ENCODE measurements around the gene ADAMTSL3.
"Not testable (repeated sequence)": the region's sequence is repeated elsewhere in the genome, so short reads cannot be mapped to it uniquely, and the experiment has no call there.

ADAMTSL3 gene

DNA sequence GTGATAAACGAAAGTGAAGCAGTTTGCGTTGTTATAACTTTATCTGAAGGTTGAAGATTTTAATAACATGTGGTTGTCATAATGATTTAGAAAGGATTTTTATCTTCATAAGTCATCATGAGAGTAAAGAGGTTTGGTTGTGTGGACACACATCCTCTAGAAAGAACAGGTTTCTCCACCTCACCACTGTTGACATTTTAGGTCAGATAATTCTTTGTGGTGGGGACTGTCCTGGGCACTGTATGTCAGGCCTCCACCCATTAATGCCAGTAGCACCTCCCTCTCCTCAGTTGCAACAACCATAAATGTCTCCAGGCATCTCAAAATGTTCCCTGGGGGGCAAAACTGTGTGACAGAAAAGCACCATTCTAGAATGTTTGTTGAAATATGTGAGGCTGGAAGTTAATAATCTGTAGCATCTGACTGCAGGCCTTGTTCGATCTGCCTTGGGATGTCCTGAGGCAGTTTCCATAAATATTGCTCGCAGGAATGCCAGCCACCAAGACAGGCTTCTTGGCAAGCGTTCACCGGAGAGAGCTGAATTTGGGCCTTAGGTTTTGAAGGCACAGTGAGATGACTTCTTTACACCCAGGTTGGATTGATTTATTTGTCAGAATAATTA lies 100.1 kb downstream of the ADAMTSL3 start:
- DNase-seq (ENCODE audit: low read depth in 2 of 2), result no peak

DNA sequence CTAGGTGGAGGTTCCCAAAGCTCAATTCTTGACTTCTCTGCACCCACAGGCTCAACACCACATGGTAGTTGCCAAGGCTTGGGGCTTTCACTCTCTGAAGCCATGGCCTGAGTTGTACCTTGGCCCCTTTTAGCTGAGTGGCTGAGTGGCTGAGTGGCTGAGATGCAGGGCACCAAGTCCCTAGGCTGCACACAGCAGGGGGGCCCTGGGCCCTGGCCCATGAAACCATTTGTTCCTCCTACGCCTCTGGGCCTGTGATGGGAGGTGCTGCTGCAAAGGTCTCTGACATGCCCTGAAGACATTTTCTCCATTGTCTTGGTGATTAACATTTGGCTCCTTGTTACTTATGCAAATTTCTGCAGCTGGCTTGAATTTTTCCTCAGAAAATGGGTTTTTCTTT lies 103.4 kb downstream of the ADAMTSL3 start:
- DNase-seq (ENCODE audit: low read depth in 2 of 2), result not testable (repeated sequence)

DNA sequence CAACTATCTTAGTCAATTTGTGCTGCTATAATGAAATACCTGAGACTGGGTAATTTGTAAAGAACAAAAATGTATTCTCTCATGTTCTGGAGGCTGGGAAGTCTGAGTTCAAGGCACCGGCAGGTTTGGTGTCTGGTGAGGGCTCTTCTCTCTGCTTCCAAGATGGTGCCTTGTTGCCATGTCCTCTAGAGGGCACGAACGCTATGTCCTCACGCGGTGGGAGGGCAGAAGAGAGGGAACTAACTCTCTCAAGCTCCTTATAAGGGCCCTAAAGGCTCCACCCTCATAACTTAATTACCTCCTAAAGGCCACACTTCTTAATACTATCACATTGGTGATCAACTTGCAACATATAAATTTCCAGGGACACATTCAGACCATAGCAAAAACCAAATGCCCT lies 108.4 kb downstream of the ADAMTSL3 start:
- no peak for DNase-seq (ENCODE audit: low read depth in 2 of 2)

DNA sequence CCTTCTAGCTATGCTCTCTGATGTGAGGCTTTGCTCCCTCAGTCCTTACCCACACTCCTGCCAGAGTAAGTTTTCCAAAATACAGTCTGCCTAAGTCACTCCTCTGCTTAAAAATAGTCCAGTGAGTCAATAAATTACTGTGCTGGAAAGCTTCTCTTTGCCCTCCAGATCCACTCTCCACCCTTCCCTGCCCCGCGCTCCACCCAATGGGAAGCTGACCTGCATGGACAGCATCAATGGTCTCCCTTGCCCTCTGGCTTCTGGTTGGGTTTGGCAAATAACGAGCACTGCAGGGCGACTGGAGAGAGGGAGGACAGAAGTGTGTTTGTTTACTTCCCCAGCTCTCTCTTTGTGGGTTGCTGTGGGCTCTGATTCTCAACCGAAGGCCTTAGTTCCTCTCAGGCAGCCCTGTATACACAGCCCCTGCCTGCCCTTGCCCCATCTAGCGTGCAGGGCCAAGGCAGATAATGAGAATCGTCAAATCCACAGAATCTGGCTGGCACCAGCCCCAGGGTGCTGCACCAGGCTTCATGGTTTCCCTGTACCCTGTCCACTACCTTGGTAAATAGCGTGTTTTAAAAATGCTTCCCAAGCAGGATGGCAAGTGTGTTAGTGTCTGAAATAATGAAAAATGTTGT lies 110.4 kb downstream of the ADAMTSL3 start:
- DNase-seq (ENCODE audit: low read depth in 2 of 2), result no peak

DNA sequence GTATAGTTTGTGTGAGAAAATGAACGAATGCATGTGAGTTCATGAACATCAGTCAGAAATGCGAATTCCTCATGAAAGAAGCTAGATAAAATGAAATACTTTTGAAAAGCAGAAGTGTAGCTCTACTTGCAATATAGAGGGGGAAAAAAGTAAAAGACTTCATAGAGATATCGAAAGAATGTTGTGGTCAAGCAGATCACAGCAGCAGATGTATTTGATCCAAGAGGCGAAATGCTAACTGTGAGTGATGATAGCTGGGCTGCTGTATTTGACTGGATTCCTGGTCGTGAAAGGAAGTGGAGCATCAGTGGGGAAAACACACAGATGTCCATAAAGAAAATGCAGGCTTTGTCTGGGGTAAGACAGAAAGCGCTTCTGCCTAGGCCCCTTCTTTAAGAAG lies 112.4 kb downstream of the ADAMTSL3 start:
- DNase-seq (ENCODE audit: low read depth in 2 of 2), result no peak

DNA sequence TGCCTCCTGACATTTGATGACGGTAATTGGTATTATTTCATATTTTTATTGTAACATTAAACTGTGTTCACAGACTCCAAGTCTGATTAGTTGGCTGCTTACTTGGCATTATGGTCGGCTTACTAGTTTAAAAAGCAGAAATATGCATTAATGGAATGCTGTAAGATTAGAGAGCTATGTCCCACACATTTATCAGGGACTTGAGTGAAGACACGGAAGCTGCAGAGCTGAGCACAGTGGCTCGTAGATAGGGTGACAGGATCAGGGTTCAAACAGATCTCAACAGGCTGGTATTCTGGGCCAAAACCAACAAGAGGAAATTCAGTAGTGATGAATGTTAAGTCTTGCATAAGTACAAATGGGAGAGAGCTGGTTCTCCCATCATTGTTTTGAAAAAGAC lies 113.8 kb downstream of the ADAMTSL3 start:
- DNase-seq (ENCODE audit: low read depth in 2 of 2), result no peak

DNA sequence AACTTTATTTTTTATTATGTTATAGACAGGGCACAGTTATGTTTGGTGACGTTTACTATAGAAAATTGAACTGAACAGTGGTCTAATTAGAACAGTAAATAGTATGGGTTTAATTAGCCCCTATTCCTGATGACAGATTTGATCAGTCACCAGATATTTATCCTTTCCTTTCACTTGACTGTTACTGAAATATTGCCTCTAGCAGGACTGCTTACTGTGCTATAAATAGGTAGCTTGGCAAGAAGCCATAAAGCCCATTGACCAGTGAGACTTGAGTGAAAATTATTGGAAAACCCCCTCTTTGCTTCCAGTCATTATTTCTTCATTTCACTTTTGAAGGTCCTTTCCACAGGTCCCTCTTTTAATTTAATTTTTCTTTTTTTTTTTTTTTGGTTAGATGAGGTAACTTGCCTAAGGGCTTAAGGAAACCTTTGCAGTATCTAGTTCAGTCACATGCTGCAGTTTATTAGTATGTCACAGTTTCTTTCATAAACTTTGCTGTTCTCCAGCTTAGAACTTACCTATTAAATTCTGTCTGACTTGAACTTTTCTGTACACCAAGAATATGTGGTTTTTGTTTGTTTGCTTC lies 115.6 kb downstream of the ADAMTSL3 start:
- DNase-seq (ENCODE audit: low read depth in 2 of 2), result no peak

DNA sequence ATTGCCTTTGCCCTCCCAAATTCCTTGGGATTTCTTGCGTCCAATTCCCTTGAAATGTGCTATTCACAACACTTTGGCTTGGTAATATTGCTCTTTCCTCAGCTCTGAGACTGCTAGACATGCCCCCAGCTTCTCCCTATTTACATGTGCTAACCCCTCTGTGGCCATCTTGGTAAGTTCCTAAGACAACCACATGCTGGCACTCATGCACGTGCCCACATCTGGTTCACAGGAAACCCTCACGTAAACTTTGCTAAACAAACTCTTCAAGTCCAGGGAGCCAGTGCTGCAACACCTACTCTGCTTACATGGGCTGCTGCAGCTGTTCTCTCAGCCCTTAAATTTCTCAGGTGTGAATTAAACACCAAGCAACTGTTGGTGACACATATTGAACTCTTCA lies 121.8 kb downstream of the ADAMTSL3 start:
- DNase-seq (ENCODE audit: low read depth in 2 of 2), result no peak

DNA sequence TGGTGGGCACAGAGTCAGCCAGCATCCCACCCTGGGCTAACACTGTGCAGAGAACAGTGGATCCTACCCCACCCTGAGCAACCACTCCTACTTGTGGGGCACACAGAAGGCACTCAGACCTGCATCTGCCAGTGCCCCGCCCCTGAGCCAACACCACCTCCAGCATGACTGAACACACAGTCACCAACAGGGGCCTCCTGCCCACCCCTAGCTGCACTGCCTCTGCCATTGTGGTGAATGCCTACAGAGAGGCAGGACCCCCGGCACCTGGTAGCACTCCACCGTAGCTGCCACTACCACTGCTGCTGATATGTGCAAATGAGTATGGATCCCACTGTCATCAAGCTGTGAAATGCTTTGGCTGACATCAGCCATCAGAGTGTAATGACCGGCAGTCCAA lies 123.1 kb downstream of the ADAMTSL3 start:
- no peak for DNase-seq (ENCODE audit: low read depth in 2 of 2)

DNA sequence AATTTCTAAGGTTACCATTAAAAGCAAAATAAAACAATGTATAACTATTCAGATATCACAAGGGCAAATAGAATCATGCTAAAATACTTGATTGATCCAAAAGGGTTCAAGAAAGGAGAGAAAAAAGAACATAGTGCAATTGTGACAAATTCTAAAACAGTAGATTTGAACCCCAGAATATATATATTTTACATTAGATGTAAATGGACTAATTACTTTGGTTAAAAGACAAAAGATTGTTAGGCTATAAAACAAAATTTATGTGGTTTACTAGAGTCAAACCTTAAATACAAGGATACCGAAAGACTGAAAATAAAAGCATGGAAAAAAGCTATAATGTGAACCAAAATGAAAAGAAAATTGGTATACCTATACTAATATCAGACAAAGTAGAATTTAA lies 129.3 kb downstream of the ADAMTSL3 start:
- DNase-seq (ENCODE audit: low read depth in 2 of 2), result no peak

DNA sequence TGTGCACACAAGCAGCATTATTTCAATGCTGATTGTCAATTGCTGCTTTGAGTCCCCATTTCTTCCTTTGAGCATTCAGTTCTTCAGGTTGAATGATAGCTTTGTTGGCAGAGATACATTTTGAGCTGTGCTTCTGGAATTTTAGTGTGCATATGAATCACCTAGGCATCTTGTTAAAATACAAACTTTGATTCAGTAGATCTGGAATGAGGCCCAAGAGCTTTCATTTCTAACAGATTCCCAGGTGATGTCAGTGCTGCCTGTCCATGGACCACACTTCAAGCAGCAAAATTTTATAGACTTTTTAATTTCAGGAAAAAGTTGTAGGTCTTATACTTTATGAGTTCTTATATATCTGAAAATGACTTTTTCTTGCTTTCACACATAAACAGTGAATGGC lies 131.1 kb downstream of the ADAMTSL3 start:
- DNase-seq (ENCODE audit: low read depth in 2 of 2), result no peak

DNA sequence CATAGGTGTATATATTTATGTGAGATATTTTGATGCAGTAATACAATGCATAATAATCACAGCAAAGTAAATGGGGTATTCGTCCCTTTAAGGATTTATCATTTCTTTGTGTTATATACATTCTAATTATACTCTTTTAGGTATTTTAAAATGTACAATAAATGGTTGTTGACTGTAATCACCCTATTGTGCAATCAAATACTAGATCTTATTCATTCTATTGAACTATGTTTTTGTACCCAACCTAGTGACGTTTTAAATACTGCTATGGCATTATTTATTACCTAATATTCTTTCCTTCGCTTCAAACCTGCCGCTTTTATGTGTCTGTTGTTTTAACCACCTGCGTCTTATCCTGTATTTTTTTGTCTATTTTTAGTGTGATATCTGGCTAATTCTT lies 132.4 kb downstream of the ADAMTSL3 start:
- no peak for DNase-seq (ENCODE audit: low read depth in 2 of 2)

DNA sequence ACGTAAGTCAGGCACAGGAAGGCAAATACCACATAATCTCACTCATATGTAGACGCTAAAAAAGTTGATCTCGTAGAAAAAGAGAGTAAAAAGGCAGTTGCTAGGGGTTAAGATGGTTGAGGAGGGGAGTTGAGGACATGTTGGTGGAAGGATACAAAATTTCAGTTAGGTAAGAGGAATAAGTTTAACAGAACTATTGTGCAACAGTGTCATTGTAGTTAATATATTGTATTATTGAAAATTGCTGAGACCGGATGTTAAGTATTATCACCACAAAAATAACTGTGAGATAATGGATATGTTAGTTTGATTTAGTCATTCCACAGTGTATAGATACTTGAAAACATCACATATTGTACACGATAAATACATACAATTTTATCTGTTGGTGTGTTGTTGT lies 139.1 kb downstream of the ADAMTSL3 start:
- no peak for DNase-seq (ENCODE audit: low read depth in 2 of 2)

DNA sequence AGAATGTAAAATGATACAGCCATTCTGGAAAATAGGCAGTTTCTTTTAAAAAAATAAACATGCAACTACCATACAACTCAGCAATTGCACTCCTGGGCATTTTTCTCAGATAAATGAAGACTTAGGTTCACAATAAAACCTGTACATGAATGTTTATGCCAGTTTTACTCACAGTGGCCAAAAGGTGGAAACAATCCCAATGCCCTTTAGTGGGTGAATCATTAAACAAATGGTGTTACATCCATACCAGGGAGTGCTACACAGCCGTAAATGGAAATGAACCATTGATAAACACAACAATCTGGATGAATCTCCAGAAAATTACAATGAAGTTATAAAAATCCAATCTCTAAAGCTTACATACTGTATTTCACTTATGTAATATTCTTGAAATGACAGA lies 140.3 kb downstream of the ADAMTSL3 start:
- DNase-seq (ENCODE audit: low read depth in 2 of 2), result no peak

DNA sequence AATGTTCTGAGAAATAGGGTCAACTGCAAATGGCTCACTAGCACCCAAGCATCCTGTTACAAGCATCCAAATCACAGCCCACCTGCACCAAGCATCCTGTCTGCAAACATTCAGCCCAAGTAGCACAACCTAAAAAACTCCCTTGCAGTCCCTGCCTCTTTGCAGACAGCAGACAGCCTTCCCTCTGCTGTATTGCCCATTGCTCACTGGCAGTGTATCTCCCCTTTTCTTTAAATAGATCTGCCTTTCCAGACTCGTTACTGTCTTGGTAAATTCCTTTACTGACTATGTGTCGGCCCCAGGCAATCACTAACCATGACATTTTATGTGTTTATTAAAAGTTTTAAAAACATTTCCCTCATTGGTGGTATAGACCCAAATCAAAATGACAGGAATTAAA lies 155.4 kb downstream of the ADAMTSL3 start:
- no peak for DNase-seq (ENCODE audit: low read depth in 2 of 2)

DNA sequence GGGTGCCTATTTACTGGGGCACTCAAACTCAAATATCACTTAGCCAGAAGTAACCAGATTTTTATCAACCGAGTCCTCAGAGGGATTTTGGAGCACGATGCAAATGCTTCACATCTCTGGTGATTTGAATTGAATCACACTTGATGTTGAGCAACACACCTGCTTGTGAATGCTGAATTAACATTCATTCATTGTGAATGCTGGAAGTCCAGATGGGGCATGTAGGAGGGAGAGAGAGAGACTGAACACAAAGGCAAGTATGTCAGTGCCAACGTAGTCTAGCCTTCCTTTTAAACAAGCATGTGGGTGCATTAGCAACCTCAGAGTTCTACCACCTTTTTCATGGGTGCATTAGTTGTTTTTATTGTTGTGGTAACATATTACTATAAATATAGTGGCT lies 156.2 kb downstream of the ADAMTSL3 start:
- DNase-seq (ENCODE audit: low read depth in 2 of 2), result no peak

DNA sequence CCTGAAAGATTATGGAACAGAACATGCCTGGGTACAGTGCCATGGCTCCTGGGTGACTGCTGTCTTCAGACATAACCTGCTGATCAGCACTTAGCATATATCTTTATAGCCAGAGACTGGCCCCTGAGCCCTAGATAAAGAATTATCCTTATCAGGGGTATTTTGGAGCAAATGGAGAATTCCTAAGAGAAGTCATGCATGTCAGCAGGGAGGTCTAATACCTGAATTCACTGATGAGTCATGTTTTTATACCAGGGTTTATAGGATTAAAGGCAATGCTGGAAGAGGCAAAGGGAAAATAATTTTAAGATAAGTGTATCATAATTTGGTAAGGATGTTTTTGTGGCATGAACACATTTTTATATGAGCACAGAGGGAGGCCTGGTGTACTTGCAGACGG lies 159.8 kb downstream of the ADAMTSL3 start:
- no peak for DNase-seq (ENCODE audit: low read depth in 2 of 2)

DNA sequence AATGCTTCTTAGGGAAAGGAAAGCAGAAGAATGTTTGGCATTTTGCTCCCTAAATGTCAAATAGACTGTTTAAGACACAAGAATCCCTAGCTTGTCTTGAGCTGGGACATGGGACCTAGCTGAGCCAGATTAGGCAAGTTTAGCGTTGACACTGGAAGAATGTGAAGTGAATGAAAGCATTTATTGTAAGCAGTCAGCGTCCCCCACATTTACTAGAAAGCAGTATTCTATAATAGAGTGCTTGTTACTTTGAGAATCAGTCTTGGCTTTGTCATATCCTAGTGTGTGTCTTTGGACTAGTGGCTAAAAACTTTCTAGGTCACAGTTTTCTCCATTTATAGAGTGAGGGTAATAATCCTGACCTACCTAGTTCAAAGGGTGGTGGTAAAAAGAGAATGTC lies 161.6 kb downstream of the ADAMTSL3 start:
- no peak for DNase-seq (ENCODE audit: low read depth in 2 of 2)

DNA sequence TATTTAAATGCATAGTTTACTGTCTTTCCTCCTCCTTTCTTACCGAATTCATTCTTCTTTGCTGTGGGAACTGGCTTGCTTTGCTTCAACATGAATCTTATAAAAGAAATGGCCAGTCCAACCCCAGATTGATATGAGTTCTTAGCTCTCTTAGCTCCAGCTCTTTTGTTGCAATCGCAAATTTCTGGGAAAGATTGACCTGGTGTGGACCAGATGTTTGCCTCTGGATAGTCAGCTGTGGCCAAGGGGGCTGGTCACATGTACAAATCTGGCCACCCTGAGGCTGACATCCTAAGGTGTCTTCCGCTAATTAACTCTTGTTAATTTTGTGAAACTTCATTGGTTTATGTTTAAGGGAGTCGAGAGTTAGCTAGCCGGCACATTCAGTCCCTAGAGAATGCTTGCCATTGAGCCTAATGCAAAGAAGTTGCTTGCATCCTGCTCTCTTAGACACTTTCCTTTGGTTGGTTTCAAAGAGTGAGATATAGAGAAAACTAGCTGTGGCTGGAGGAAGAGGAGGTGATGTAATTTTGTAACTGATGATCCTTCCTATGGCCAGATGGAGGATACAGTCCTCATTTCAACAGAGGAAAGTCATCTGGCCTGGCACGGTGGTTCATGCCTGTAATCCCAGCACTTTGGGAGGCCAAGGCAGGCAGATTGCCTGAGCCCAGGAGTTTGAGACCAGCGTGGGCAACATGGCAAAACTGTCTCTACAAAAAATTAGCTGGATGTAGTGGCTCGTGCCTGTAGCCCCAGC lies 162.4 kb downstream of the ADAMTSL3 start:
- no peak for DNase-seq (ENCODE audit: low read depth in 2 of 2)

DNA sequence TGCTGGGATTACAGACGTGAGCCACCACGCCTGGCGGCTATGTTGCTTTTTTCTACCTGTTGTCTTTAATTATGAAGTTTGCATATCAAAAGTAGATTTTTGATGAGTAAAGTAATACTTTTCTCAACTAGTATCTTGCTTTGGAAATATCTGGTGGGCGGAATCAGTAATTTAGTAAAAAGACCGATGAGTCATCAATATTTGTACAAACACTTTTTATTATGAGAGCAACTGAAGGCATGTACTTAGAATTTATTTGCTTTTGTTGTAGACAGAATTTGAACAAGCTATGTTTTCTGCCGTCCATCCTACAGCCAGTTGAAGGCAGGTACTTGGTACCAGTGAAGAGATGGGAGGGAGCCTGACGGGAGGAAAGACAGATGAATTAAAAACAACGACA lies 164.7 kb downstream of the ADAMTSL3 start:
- DNase-seq (ENCODE audit: low read depth in 2 of 2), result no peak

DNA sequence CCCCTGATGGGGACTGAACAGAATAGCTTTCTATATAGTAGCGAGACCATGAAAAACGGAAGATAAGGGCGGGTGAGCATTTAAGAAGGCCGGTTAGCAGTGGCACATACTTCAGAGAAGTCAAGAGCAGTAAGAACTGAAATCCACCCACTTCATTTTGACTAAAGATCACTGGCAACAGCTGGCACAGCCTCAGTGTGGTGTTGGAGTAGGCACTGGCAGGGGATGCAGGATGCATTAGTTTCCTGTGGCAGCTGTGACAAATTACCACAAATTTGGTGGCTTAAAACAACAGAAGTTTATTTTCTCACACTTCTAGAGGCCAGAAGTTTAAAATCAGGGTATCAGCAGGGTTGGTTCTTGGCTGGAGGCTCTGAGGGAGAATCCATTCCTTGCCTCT lies 176.5 kb downstream of the ADAMTSL3 start:
- DNase-seq (ENCODE audit: low read depth in 2 of 2), result no peak

DNA sequence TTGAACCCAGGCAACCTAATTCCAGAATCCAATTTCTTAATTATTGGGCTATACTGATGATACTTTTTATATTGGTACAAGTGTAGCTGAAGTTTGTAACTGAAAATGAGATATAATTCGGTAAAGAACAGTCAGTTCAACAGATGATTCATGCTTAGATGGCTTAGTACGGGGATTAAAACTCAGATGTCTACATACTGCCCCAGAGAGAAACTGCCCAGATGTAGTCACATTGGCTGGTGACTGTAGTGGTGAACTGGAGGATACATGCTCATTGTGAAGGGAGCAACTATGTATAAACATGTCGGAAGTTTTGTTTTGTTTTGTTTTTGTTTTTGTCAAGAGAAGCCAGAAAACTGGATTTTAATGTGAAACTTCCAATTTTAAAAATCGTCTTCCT lies 179.6 kb downstream of the ADAMTSL3 start:
- DNase-seq (ENCODE audit: low read depth in 2 of 2), result no peak

DNA sequence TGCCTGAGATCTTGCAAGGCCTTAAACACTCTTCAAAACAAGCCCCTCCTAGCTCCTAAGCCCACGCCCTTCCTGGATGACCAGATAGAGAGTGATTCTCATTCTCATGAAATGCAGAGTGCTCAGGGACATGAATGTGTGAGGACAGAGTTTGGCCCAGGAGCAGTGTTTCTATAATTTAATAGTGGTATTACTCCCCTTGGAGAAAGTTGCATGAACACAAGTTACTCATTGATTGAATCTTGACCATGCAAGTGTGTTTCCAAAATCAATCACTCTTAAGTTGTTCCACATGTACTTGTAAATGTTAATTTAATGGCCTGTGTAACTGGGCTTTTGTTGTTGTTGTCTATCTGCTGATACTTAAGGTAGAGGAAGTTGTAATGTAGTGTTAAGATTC lies 181.6 kb downstream of the ADAMTSL3 start:
- DNase-seq (ENCODE audit: low read depth in 2 of 2), result no peak
